Activated naive CD8-positive, alpha-beta T cell treated with anti-CD3 and anti-CD28 coated beads, Interleukin-2, amount 10 ng/mL, durations not matched to agents 7 days and 5 days (primary cell): ENCODE results near the gene ARF1. TPM values are rescaled to one million over a fixed set of nuclear protein-coding genes. Genes with fewer than 3 reads are reported as not detected.
"Not testable (repeated sequence)": the region's sequence is repeated elsewhere in the genome, so short reads cannot be mapped to it uniquely, and the experiment has no call there.

Experiments
- ATAC-seq: fragments of 150-1000 bp; cut with Tn5 transposase; one replicate; pipeline ENCODE4 v1.10.0; 2021; ENCODE audit warnings: low read depth, moderate library complexity
- POLR2A ChIA-PET: fragments of 350-600 bp; sonication (Branson Sonifier 250); formaldehyde crosslinking; loops from one replicate; lab custom pipeline; 2021; ENCODE audit warnings: antibody characterized with exemption; lab: Charles Lee
- DNase-seq: peaks from one replicate; pipeline ENCODE4 v3.0.0; 2021
- H3K27ac Mint-ChIP-seq: one replicate; pipeline ENCODE4 v1.8.0; 2022; ENCODE audit warnings: mild to moderate bottlenecking, mixed read lengths
- H3K27me3 Mint-ChIP-seq: one replicate; pipeline ENCODE4 v1.8.0; 2022; ENCODE audit warnings: mild to moderate bottlenecking, moderate library complexity, mixed read lengths
- H3K36me3 Mint-ChIP-seq: one replicate; pipeline ENCODE4 v1.8.0; 2021; ENCODE audit warnings: mild to moderate bottlenecking, mixed read lengths
- H3K4me1 Mint-ChIP-seq: one replicate; pipeline ENCODE4 v1.8.0; 2021; ENCODE audit warnings: mixed read lengths
- H3K4me3 Mint-ChIP-seq: one replicate; pipeline ENCODE4 v1.8.0; 2022; ENCODE audit warnings: mild to moderate bottlenecking, moderate library complexity, mixed read lengths
- H3K9me3 Mint-ChIP-seq: one replicate; pipeline ENCODE4 v1.8.0; 2021; ENCODE audit warnings: mixed read lengths
- total RNA-seq, 2 experiments: library from RNA; stranded (reverse); gene quantifications; one replicate each; pipeline ENCODE4 v1.2.3, GENCODE V29; 2021

Gene ARF1
- total RNA-seq, 2 experiments from 2014 or later = 266 to 284 TPM

DNA sequence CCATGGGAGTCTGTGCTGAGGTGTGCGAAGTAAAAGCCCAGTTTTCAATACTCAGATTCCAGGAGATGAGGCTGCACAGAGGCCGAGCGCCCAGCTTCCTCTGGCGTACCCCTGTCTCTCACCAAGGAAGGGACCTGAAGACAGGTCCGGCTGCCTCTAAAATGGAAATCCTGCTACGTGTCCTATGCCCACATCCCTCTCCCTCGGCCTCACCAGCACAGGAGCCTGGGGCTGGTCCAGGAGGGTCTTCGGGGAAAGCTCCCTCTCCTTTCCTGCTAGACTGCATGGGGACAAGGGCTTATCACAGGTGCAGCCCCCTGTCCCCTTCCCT is 26.2 kb downstream of the ARF1 start:
- H3K36me3 Mint-ChIP-seq = peaks cover 2% of the 10 kb centered on the region
- H3K4me3 Mint-ChIP-seq = peak overlapping the region; percentile 98
- DNase-seq (no peak), ATAC-seq (no peak)
- no peaks in the 10 kb centered on the region for H3K9me3 Mint-ChIP-seq
- H3K27ac Mint-ChIP-seq = peak overlapping the region; percentile 96
- POLR2A ChIA-PET = interaction anchor here (0.7 to 1.7 kb wide), 4 partner anchors 27 to 350 kb away, joined by 3 to 5 read pairs (median 4); partner anchors contain the start of genes ARF1 and IBA57
- H3K27me3 Mint-ChIP-seq = peaks cover 2% of the 10 kb centered on the region
- peaks cover 23% of the 10 kb centered on the region for H3K4me1 Mint-ChIP-seq

GRCh38 chr1:228109073-228109961 is 26.8 kb downstream of the ARF1 start, which contains the start of gene MRPL55:
Gene MRPL55, minus strand, starts transcription at chr1:228109299. Its CDS starts 1,039 bp downstream, at chr1:228108260.
- H3K27ac Mint-ChIP-seq = peak within 1 kb of the TSS; percentile 96
- H3K27me3 Mint-ChIP-seq = peaks cover 2% of the 10 kb centered on the region
- peak within 1 kb of the TSS; percentile 98 for H3K4me3 Mint-ChIP-seq
- peak; percentile 93 for ATAC-seq
- peak; percentile 100 for DNase-seq
- POLR2A ChIA-PET = interaction anchor here (0.6 to 2.0 kb wide), 12 partner anchors 9 to 350 kb away, joined by 3 to 11 read pairs (median 4); partner anchors contain the start of genes ARF1, GUK1, IBA57 and TRIM11
- H3K36me3 Mint-ChIP-seq = peaks cover 2% of the 10 kb centered on the region
- no peaks in the 10 kb centered on the region for H3K9me3 Mint-ChIP-seq
- peaks cover 20% of the 10 kb centered on the region for H3K4me1 Mint-ChIP-seq

DNA sequence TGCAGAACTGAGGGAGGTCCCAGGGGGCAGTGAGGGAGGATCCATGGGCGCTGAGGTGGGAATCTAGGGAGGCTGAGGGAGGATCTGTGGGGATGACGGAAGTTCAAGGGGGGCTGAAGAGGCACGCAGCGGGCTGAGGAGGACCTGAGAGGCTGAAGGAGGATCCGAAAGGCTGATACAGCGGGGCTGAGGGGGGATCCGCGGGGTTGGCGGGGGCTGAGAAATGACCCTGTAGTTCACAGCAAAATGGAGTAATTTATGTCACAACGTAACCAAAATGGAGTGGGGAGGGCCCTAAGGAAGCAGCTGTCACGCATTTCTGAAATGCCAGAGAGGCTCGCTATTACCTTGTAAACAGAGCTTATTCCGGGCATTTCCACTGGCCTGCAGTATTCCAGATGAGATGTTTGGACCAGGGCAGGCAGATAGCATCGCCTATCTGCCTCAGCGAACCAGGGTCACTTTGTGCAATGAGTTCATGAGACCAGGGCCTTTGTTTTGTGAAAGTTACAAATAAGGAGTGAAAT is 27.5 kb downstream of the ARF1 start:
- peaks cover 16% of the 10 kb centered on the region for H3K4me1 Mint-ChIP-seq
- POLR2A ChIA-PET = interaction anchor here (0.6 to 2.0 kb wide), 10 partner anchors 8 to 349 kb away, joined by 3 to 11 read pairs (median 4); partner anchors contain the start of genes ARF1, GUK1, IBA57 and TRIM11
- DNase-seq = peak; percentile 38
- peaks cover 2% of the 10 kb centered on the region for H3K36me3 Mint-ChIP-seq
- peak overlapping the region; percentile 98 for H3K4me3 Mint-ChIP-seq
- peaks cover 2% of the 10 kb centered on the region for H3K27me3 Mint-ChIP-seq
- H3K9me3 Mint-ChIP-seq = no peaks in the 10 kb centered on the region
- no peak for ATAC-seq
- H3K27ac Mint-ChIP-seq = peak overlapping the region; percentile 96

- Mint-ChIP-seq H3K4me3 (no peak overlapping the region), H3K36me3 (peaks cover 2% of the 10 kb centered on the region), H3K9me3 (no peaks in the 10 kb centered on the region), H3K27ac (no peak overlapping the region), H3K27me3 (peaks cover 2% of the 10 kb centered on the region), H3K4me1 (peaks cover 16% of the 10 kb centered on the region)
- POLR2A ChIA-PET = interaction anchor here (0.7 to 2.0 kb wide), 5 partner anchors 26 to 55 kb away, joined by 3 to 11 read pairs (median 4); partner anchors contain the start of genes ARF1, GUK1 and IBA57
- no peak for ATAC-seq
- DNase-seq = no peak
Observed at GRCh38 chr1:228110556-228110955, 28.0 kb downstream of the ARF1 start.

DNA sequence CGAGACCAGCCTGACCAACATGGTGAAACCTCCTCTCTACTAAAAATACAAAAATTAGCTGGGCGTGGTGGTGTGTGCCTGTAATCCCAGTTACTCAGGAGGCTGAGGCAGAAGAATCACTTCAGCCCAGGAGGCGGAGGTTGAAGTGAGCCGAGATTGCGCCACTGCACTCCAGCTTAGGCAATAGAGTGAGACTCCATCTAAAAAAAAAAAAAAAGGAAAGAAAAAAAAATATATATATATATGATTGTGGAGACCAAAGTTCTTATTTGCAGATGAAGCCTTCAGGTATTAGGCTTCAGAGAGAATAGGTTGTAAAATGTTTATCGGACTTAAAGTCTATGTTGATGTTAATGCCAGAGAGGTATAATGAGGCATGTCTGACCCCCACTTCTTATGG is 28.8 kb downstream of the ARF1 start:
- H3K9me3 Mint-ChIP-seq, H3K27me3 Mint-ChIP-seq, H3K4me3 Mint-ChIP-seq, DNase-seq, ATAC-seq, H3K27ac Mint-ChIP-seq, H3K36me3 Mint-ChIP-seq: not testable (repeated sequence)
- H3K4me1 Mint-ChIP-seq = peaks cover 16% of the 10 kb centered on the region
- POLR2A ChIA-PET = interaction anchor here (1.4 kb wide), 1 partner anchor 29 kb away, joined by 7 read pairs; the partner anchor contains the start of gene ARF1

GRCh38 chr1:228112167-228112566 is 29.7 kb downstream of the ARF1 start:
- H3K27me3 Mint-ChIP-seq = peaks cover 2% of the 10 kb centered on the region
- ATAC-seq (no peak), DNase-seq (no peak)
- H3K4me1 Mint-ChIP-seq = peaks cover 16% of the 10 kb centered on the region
- no peak overlapping the region for H3K4me3 Mint-ChIP-seq
- no peak overlapping the region for H3K27ac Mint-ChIP-seq
- peaks cover 4% of the 10 kb centered on the region for H3K36me3 Mint-ChIP-seq
- POLR2A ChIA-PET = no interaction called here
- H3K9me3 Mint-ChIP-seq = no peaks in the 10 kb centered on the region

DNA sequence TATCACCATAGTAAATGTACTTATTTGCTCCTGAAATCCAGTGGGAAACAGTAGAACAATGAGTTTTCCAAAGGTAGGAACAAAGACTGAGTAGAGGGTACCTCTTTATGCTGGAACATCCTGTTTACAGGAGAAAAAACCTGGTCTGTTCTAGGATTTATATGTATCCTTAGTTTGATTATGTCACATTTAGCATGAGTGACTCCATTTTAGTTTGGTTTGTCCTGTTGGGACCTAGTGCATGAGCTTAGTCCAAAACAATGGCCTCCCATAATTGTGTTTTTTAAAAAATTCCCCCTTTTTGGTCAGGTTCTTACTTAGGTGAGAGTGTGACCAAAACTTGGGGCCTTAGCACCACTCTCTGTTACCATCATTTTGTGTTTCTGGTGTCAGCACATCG is 30.1 kb downstream of the ARF1 start:
- Mint-ChIP-seq H3K9me3 (peaks cover 2% of the 10 kb centered on the region), H3K27ac (no peak overlapping the region), H3K4me3 (no peak overlapping the region), H3K4me1 (peaks cover 16% of the 10 kb centered on the region), H3K36me3 (peaks cover 6% of the 10 kb centered on the region), H3K27me3 (peaks cover 2% of the 10 kb centered on the region)
- POLR2A ChIA-PET = no interaction called here
- DNase-seq = no peak
- ATAC-seq = no peak

GRCh38 chr1:228114827-228115226 is 32.3 kb downstream of the ARF1 start:
- DNase-seq = no peak
- Mint-ChIP-seq H3K27ac (no peak overlapping the region), H3K27me3 (peaks cover 2% of the 10 kb centered on the region), H3K4me3 (no peak overlapping the region), H3K4me1 (peaks cover 5% of the 10 kb centered on the region), H3K36me3 (peaks cover 12% of the 10 kb centered on the region), H3K9me3 (peaks cover 6% of the 10 kb centered on the region)
- POLR2A ChIA-PET = no interaction called here
- no peak for ATAC-seq

GRCh38 chr1:228117335-228117734 is 34.8 kb downstream of the ARF1 start:
- DNase-seq = no peak
- no peak overlapping the region for H3K27ac Mint-ChIP-seq

DNA sequence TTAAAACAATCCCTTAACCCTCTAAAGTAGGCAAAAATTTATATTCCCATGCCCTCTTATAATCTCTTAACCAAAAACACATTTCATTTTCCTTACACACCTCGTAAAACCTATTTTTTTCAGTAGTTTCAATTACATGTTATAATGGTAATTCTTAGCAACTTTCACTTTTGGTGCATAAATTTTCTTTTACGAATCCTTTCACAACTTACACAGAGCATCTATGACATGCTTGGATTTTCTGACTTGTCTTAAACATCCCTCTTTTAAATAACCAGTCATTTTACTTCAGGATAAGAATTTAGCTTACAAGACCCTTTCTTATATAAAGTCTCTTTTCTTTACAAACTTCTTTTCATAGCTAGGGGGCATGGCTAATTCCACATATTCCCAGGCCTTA is 35.5 kb downstream of the ARF1 start:
- no peak overlapping the region for H3K27ac Mint-ChIP-seq
- DNase-seq (no peak), ATAC-seq (no peak)
- H3K9me3 Mint-ChIP-seq = peaks cover 6% of the 10 kb centered on the region
- H3K4me3 Mint-ChIP-seq = no peak overlapping the region
- POLR2A ChIA-PET = interaction anchor here (0.8 kb wide), 1 partner anchor 8 kb away, joined by 3 read pairs; no protein-coding TSS in a partner anchor
- H3K27me3 Mint-ChIP-seq = peaks cover 5% of the 10 kb centered on the region
- H3K4me1 Mint-ChIP-seq = peaks cover 3% of the 10 kb centered on the region
- peaks cover 10% of the 10 kb centered on the region for H3K36me3 Mint-ChIP-seq

More at GRCh38 chr1:228117335-228117734, 34.8 kb downstream of the ARF1 start:
- Mint-ChIP-seq H3K4me3 (no peak overlapping the region), H3K36me3 (peaks cover 10% of the 10 kb centered on the region), H3K9me3 (peaks cover 6% of the 10 kb centered on the region), H3K4me1 (peaks cover 3% of the 10 kb centered on the region), H3K27me3 (peaks cover under 1% of the 10 kb centered on the region)
- POLR2A ChIA-PET = no interaction called here
- ATAC-seq = no peak

DNA sequence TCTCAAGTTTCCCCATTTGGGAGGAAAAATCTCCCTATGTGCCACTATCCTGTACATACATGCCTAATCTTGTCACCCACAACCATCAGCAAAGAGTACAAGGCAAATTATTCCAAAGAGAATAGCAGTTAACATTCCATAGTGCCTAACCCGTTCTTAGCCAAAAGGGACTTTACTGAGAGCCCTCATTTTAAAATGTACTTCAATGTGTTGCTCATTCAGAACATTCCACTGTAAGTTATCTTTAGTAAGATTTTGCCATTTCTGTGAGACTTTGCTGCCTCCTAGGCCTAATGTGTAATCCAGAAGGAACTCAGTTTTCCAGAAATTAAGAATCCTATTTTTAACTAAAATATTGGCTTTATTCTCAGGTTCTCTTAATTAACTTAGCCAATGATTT is 37.8 kb downstream of the ARF1 start:
- Mint-ChIP-seq H3K4me1 (peaks cover 5% of the 10 kb centered on the region), H3K4me3 (peak overlapping the region; percentile 64), H3K36me3 (peaks cover 10% of the 10 kb centered on the region), H3K9me3 (peaks cover 6% of the 10 kb centered on the region), H3K27ac (no peak overlapping the region), H3K27me3 (peaks cover 5% of the 10 kb centered on the region)
- DNase-seq = no peak
- POLR2A ChIA-PET = no interaction called here
- no peak for ATAC-seq

DNA sequence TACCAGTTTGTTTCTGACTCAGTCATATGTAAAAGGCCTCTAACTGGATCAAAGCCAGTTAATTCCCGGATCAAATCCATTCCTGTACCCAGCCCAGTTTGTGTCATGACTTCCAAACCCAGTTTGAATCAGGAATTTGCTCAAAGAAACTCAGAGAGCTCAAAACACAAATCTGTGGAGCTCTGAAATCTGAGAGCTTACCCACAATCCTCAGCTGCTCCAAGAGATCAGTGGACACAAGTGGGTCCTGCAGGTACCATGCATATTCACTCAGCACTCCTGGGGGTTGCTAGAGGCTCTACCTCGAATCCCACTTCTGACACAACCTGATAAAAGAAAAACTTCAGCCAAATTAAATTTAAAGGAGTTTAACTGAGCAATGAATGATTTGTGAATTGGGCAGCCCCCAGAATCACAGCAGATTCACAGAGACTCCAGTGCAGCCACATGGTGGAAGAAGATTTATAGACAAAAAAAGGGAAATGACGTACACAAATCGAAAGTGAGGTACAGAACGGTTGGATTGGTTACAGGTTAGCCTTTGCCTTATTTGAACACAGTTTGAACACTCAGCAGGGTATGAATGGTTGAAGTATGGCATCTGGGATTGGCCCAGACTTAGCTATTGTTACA is 38.5 kb downstream of the ARF1 start:
- Mint-ChIP-seq H3K27ac (peak overlapping the region; percentile 71), H3K9me3 (peaks cover 6% of the 10 kb centered on the region), H3K36me3 (peaks cover 10% of the 10 kb centered on the region), H3K4me3 (peak overlapping the region; percentile 64), H3K27me3 (peaks cover 5% of the 10 kb centered on the region), H3K4me1 (peaks cover 6% of the 10 kb centered on the region)
- POLR2A ChIA-PET = no interaction called here
- ATAC-seq = peak; percentile 68
- no peak for DNase-seq

DNA sequence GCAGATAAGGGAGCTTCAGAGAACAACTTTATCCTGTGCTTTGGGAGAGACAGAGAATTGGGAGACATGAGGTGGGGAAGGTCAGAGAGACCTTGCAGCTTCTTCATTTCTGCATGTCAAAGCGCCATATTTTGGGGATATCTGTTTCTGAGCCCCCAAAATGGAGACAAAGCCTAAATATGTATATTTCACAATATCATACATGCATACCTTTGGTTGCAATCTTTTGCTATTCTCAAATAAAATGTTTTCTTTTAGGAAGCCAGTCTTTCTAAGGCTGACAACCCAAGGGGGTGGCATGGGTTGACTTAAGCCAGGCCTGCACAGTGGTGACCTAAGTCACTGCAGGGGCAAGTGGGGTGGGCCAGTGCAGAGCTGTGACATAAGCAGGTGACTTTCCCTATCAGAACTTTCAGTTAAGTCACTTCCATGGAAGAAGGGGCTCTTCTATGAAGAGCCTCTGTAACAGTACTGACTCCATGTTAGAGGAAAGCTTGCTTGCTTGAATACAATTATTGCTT is 40.5 kb downstream of the ARF1 start:
- POLR2A ChIA-PET = interaction anchor here (0.7 kb wide), 1 partner anchor 13 kb away, joined by 3 read pairs; no protein-coding TSS in a partner anchor
- ATAC-seq (no peak), DNase-seq (no peak)
- Mint-ChIP-seq H3K4me1 (peaks cover 6% of the 10 kb centered on the region), H3K4me3 (no peak overlapping the region), H3K36me3 (peaks cover 5% of the 10 kb centered on the region), H3K9me3 (peaks cover 3% of the 10 kb centered on the region), H3K27me3 (peaks cover 10% of the 10 kb centered on the region), H3K27ac (no peak overlapping the region)
